Measurements from ENCODE around the gene ATP6V0E2. TPM values are rescaled to one million over a fixed set of nuclear protein-coding genes. Genes with fewer than 3 reads are reported as not detected.

The ATP6V0E2 gene
- total RNA-seq, 1 experiment from 2014 or later = 19.0 TPM

DNA sequence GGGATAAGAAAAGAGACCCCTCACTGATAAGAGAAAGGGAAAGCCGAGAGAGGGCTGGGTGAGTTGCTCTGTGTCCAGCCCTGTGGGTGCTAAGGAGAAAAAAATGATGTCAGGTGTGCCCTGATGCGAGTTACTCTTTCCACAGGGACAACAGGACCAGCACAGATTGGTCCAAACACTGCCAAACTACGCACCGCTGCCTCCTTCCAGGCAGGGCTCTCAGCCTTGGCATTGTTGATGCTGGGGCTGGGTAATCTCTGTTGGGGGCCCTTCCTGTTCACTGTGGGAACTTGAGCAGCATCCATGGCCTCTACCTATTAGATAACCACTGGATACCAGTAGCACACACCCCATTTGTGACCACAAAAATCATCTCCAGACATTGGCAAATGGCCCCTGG lies 10.3 kb upstream of the ATP6V0E2 start:
- no peak for DNase-seq
- H3K36me3 Mint-ChIP-seq (ENCODE audit: insufficient read depth in 1 of 3, low read depth in 3 of 3) = no peaks in the 10 kb centered on the region
- no peak overlapping the region for H2BK20ac ChIP-seq (ENCODE audit: low read depth, low read length, poor library complexity, severe bottlenecking)
- no peak overlapping the region for H2BK5ac ChIP-seq (ENCODE audit: insufficient read length, low read length)
- no peak overlapping the region for H2AFZ ChIP-seq (ENCODE audit: low read length)
- H4K8ac ChIP-seq (replicated peaks; ENCODE audit: insufficient read length, low read depth, low read length) = no peak overlapping the region
- no peak overlapping the region for H3K18ac ChIP-seq (ENCODE audit: insufficient read length, low read depth, low read length)
- no peak overlapping the region for H2AK5ac ChIP-seq (ENCODE audit: insufficient read length, low read length)
- peaks cover 0 to 2% of the 10 kb centered on the region in 2 experiments; a peak in 1 of 4 replicates for H3K4me1 Mint-ChIP-seq
- H3K4ac ChIP-seq (ENCODE audit: low read depth, low read length) = no peak overlapping the region
- TF ChIP-seq, protein P1, sequence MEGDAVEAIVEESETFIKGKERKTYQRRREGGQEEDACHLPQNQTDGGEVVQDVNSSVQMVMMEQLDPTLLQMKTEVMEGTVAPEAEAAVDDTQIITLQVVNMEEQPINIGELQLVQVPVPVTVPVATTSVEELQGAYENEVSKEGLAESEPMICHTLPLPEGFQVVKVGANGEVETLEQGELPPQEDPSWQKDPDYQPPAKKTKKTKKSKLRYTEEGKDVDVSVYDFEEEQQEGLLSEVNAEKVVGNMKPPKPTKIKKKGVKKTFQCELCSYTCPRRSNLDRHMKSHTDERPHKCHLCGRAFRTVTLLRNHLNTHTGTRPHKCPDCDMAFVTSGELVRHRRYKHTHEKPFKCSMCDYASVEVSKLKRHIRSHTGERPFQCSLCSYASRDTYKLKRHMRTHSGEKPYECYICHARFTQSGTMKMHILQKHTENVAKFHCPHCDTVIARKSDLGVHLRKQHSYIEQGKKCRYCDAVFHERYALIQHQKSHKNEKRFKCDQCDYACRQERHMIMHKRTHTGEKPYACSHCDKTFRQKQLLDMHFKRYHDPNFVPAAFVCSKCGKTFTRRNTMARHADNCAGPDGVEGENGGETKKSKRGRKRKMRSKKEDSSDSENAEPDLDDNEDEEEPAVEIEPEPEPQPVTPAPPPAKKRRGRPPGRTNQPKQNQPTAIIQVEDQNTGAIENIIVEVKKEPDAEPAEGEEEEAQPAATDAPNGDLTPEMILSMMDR (conservative IDR thresholded peaks at IDR 0.05) = no peak
- no peaks in the 10 kb centered on the region for H3K9me3 Mint-ChIP-seq
- H3K23ac ChIP-seq (ENCODE audit: insufficient read length, low read depth, low read length) = no peak overlapping the region
- H3K27me3 ChIP-seq (ENCODE audit: insufficient read depth, low read length) = no peaks in the 10 kb centered on the region
- no peak overlapping the region for H4K5ac ChIP-seq (ENCODE audit: insufficient read length, low read depth, low read length)
- no peak overlapping the region for H3K9ac ChIP-seq (ENCODE audit: extremely low read depth, insufficient read length, low read length)
- H4K20me1 ChIP-seq (ENCODE audit: control insufficient read depth, insufficient read depth, insufficient read length) = no peaks in the 10 kb centered on the region
- no peaks in the 10 kb centered on the region for H3K4me1 ChIP-seq (ENCODE audit: insufficient read depth, low read length)
- H3K9me3 ChIP-seq (ENCODE audit: control insufficient read depth, low read depth, low read length) = no peaks in the 10 kb centered on the region
- no peak overlapping the region for H3K56ac ChIP-seq (ENCODE audit: insufficient read length, low read depth, low read length)
- peaks cover 21% of the 10 kb centered on the region for H3K27me3 Mint-ChIP-seq (ENCODE audit: low read depth)
- no peak overlapping the region for H3T11ph ChIP-seq (ENCODE audit: low read length)
- H3K27ac ChIP-seq (ENCODE audit: insufficient read length, low read depth, low read length) = no peak overlapping the region
- no peak overlapping the region for H2BK15ac ChIP-seq (ENCODE audit: low read depth, low read length)
- no peaks in the 10 kb centered on the region for H3K23me2 ChIP-seq (ENCODE audit: insufficient read length, low read depth, low read length, poor library complexity, severe bottlenecking)
- H2BK120ac ChIP-seq (ENCODE audit: low read depth, low read length, poor library complexity, severe bottlenecking) = no peak overlapping the region
- no peak overlapping the region for H2BK12ac ChIP-seq (ENCODE audit: insufficient read length, low read depth, low read length)
- no peak overlapping the region for H3K27ac Mint-ChIP-seq
- no CpG with 5 or more reads among the region's 4 CpGs for WGBS (ENCODE audit: extremely low coverage, insufficient read length, low lambda C conversion rate)
- H3K4me2 ChIP-seq (ENCODE audit: insufficient read depth, insufficient read length, low read length) = no peak overlapping the region
- no peak overlapping the region for H4K91ac ChIP-seq (ENCODE audit: insufficient read length, low read depth, low read length)
- no peaks in the 10 kb centered on the region for H3K79me2 ChIP-seq (ENCODE audit: insufficient read depth, low read length)
- no peaks in the 10 kb centered on the region for H3K79me1 ChIP-seq (ENCODE audit: insufficient read depth, low read depth, low read length, poor library complexity, severe bottlenecking)
- H3K14ac ChIP-seq (ENCODE audit: insufficient read depth, low read length) = no peak overlapping the region
- H3K4me3 Mint-ChIP-seq = no peak overlapping the region
